GF-D8 (cell line): Measurements from ENCODE around the gene ASTN2.

Experiments used
- DNase-seq: peaks from one replicate; lab custom pipeline; 2025; lab: John Stamatoyannopoulos, UW

Gene ASTN2

DNA sequence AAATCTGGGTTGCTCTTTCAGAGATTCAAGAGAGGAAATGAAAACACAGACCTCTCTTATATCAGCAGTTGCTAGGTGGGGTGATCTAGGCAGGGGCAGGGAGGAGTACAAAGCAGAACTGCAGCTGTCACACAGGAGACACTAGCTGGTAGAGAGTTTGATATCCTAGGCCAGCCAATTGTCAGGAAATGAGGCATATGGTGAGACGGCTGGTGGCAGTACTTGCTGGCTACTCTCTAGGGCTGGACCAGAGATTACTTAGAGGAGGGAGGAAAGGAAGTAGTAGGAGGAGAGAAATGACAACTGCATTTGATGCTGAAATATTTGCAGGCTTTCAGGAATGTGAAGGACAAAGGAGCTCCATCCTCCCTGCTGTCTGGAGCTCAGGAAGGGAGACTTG lies 614.0 kb downstream of the ASTN2 start:
- DNase-seq: no peak

DNA sequence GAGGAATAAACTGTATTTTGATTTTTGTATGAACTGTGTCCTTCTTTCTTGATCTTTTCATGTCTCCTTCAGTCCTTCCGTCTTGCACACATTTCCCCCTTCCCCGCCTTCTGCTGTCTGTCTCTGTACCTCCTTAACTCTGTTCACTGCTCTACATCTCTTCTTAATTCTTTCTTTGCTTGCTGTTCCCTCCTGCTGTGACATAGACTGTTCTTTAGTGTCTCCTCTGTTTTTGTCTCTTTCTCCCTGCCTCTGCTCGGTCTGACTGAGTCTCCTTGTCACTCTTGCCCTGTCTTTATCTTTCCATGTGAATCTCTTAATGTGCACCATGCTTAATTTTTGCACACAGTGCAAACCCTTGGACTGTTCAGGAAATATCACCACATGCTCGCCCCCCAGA lies 614.8 kb downstream of the ASTN2 start:
- DNase-seq: no peak

DNA sequence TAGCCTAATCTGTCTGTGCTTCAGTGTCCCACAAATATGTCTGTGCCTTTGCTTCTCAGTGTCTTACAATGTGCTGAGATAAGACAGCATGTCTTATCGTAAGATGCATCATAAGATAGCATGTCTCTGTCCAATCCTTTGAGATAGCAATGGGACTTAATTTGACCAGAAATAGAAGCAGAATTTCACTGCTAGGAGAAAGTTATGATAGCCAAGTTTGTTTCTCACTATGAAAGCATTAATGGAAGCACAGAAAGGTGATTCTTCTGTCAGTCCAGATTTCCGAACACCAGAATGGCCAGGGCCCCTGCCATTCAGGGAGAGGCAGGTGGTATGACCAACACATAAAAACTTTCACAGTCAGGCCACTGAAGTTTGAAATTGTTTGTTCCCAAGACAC lies 616.3 kb downstream of the ASTN2 start:
- DNase-seq: no peak

DNA sequence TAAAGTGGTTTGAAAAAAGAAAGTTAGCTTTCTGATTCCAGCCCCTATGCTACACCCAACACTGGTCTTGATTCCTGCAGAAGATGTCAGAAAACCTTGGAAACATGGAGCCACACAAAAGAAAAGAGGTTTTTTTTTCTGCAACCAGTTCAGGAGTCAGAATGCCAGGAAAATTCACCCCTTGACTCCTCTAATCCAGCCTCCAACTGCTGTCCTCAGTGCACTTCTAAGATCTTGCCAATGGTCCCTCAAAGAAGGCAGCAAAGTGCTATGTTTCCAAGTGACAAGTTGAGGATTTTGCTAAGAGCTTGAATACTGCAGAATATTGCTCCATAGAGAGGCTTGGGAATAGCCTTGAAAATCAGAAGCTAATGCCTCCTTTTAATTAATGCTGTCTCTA lies 617.6 kb downstream of the ASTN2 start:
- DNase-seq: no peak

DNA sequence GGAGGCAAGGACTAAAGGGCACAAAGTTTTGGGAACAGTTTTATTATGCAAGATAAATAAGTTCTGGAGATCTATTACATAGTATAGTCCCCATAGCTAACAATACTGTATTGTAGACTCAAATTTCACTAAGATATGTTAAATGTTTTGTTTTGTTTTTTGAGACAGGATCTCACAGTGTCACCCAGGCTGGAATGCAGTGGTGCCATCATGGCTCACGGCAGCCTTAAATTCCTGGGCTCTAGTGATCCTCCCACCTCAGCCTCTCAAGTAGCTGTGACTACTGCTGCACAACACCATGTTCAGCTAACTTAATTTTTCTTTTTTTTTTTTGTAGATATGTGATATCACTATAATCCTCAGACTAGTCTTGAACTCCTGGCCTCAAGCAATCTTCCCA lies 618.2 kb downstream of the ASTN2 start:
- DNase-seq: no peak

DNA sequence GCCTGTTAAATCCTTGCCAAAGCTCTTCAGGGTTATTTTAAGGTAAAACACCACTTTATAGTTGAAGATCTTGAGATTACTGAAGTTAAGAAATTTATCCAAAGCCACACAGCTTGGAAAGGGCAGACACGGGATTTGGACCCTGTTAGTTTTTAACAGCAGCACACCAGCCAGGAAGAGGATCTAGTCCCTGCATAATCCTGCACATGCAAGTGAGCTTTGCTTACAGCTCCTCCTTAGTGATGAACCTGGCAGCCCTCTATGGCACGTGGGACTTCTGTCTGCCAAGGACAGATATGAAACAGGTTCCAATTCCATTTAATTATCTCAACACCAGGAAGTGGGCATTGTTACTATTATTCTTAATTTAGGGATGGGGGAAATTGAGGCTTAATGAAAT lies 619.0 kb downstream of the ASTN2 start:
- DNase-seq: no peak

DNA sequence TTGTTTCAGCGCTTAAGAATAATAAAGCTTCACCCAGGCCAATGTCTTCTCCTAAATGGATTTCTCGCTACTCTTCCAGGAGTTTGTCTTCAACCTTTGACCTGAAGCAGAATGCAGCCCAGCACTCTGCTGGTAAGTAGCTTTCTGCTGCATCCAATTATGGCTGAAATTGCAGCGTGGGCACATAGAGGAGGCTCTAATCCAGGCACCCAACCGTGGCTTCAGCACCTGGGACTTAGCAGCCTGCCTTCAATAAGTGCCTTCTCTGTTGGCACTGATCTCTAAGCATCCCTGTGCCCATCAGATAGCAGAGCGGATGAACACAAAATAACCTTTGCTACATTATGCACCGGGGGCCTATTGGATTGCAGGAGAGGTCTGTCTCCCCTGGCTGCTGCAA lies 622.6 kb downstream of the ASTN2 start:
- DNase-seq: no peak

DNA sequence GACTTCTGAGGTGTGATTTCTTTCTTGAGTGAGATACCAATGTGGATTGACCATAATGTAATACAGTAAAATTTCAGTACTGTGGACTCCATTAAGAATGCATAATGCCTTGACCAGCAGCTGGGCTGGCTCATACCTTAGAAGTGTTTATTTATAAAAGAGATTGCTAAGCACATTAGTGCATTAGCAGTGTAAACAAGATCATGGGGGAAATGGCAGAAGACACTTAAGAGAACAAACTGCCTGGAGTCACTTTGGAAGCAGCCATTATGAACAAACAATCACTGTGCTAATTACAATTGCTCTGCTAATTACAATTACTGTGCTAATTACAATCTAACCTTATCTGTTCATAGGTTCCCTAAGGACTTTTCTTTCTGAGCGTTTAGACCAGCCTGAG lies 623.5 kb downstream of the ASTN2 start:
- DNase-seq: no peak

DNA sequence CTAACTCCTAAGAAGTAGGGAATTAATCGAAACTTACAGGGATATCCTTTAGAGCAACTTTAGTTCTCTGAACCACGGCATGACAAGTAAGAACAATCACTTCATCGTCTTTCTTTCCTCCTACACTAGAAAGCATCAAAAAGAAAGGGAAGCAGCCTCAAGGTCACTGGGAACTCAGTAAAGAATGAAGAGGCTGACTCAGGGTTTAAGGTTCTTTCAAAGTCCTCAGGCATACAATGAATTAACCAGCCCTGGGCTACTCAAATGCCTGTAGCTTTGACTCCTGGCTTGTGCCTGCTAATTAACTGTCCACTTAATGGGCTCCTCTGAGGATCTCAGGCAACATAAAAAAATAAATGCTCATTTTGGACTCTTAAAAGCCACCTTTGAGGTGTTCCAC lies 625.8 kb downstream of the ASTN2 start:
- DNase-seq: no peak

DNA sequence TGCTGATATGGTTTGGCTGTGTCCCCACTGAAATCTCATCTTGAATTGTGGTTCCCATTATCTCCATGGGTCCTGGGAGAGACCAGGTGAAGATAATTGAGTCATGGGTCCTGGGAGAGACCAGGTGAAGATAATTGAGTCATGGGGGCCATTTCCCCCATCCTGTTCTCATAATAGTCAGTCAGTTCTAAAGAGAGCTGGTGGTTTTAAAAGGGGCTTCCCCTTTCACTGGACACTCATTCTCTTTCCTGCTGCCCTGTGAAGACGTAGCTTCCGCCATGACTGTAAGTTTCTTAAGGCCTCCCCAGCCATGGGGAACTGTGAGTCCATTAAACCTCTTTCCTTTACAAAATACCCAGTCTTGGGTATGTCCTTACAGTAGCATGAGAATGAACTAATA lies 628.1 kb downstream of the ASTN2 start:
- no peak for DNase-seq

DNA sequence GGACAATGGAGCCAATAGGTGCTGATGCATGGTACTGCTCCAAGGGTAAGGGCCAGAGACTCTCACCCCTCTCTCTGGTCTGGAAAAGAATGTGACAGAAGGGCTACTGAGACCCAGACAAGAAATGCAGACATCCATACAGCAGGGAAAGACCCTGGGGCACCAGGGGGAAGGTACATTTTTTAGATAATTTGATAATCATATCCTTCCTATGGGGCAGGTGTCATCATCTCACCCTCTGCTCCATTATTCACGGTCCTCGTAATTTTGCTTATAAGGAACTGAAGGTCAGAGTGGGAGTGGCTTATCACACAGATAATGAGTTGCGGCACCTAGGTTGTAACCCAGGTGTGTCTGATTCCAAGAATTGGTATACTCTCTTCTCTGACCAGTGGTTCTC lies 637.7 kb downstream of the ASTN2 start:
- no peak for DNase-seq

DNA sequence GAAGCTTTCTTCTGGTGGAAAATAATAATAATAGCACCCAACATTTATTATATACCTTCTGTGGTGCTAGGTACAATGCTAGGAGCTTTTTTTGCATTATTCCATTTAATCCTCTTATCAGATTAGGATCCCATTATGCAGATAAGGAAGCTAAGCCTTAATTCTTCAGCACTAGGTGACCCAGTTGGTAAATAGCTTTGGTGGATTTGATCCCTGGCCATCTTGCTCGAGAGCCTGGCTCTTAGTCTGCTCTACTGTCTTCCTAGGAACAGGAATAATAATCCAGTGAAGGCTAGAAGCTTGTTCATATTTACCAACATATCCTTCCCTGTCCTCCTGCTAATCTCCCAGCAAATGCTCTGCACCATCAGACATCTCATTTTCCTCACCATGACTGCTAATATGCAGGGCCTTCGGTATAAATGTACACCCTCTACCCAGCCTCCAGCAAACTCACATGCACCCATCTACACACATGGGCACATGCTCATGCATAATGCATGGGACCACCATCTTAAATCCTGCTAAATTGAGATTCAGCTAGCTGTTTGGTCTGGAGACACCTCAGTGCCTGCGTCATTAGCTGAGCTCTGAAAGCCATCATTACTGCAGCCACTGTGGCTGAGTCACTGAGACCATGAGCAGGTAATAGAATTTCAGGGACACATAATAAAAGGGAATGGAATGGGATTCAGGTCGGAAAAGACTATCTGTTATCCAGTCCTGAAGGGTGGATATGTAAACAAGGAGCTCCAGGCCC lies 640.3 kb downstream of the ASTN2 start:
- DNase-seq: no peak

DNA sequence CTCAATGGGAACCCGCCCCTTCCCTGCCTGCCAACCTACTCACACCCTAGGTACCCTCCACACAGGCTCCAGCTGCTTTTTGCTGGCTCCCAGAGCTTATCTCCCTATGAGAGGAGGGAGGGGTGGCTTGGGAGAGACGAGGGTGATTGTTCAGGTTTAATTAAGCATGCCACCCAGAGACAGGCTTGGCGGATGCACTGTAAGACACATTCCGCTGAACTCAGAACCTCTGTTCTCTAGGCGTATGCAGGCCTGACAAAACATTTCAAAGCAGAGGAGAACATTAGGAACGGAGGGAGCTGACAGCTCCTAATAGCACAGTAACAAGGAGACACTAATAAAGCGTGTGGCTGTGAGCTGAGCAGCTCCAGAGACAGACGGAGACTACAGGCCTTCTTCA lies 647.6 kb downstream of the ASTN2 start:
- DNase-seq: no peak

DNA sequence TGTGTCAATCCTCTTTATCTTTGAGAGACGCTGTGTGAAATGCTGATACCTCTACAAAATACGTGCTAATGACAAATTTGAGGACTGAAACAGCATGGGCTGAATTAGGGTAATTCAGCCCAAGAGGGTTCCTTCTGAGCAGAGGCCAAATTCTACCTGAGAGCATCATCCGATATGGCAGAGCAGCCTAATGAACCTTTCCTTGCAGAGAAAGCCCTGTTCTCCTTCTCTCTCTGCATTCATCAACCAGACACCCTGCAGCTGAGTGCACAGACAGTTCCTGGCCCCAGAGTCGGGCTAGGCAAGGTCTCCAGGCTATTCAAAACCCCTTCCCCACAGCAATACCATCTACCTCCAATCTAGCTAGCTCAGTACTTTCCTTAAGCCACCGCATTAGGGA lies 649.8 kb downstream of the ASTN2 start:
- no peak for DNase-seq

DNA sequence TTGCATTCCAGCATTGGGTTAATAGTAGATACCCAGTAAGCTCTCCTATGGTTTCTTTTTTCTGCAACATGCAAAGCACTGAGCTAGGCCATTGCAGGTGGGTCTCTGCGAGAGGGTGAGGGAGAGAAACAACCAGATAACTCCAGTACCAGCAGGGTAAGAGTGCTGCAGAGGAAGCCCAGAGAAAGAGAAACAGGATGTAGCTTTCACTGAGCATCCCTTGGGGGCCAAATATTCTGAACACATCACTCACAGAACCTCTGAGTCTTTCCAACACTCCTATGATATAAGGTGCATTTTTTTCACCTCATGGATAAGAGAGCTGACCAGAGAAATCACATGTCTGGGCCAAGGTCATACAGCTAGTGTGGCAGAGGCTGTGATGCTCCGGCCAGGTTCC lies 651.1 kb downstream of the ASTN2 start:
- no peak for DNase-seq

DNA sequence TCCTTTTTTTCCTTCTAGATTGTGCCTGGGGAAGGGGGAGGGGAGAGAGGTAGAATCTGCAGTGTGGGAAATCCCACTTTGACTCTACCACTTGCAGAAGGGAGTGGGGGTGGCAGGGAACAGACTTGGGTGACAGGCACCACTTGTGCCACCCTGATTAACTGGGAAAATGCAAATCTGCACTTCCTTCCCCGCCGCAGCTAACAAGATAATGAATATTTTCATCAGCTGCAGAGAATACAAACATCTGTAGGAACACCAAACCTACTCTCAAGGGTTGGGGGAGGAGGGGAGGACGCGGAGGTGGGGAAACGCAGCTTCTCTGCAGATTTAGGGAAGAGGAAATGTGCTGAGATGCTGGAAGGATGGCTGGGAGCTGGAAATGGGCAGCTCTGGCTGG lies 654.2 kb downstream of the ASTN2 start:
- no peak for DNase-seq

DNA sequence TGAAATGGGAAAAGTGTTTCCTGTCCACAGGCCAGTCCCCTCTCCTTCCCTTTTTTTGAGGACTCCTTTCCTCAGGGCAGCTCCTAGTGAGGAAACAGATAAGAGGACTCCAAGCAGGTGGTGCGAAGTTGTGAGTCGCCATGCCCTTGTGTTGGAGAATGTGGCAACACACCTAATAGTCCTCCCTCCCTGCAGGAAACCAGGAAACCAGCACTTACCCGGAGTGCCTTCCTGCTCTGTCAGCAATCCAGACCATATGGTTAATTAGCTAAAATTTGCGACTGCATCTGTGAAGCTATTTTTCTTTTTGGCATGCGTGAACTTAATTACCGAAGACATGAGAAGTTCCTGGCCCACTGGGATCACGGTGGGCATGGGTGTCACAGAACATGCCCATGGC lies 657.8 kb downstream of the ASTN2 start:
- no peak for DNase-seq

DNA sequence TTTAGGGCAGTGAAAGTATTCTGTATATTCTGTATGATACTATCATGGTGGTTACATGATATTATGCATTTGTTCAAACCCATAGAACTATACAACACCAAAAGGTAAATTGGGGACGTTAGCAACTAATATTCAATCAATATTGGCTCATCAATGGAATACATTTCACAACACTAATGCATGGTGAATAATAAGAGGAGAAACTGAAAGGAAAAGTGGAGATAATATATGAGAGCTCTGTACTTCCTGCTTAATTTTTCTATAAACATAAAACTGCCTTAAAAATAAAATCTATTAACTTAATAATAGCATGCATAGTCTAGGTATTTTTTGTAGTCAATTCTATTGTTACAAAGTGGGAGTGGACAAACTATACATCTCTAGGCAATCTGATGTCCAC lies 661.5 kb downstream of the ASTN2 start:
- DNase-seq: no peak

DNA sequence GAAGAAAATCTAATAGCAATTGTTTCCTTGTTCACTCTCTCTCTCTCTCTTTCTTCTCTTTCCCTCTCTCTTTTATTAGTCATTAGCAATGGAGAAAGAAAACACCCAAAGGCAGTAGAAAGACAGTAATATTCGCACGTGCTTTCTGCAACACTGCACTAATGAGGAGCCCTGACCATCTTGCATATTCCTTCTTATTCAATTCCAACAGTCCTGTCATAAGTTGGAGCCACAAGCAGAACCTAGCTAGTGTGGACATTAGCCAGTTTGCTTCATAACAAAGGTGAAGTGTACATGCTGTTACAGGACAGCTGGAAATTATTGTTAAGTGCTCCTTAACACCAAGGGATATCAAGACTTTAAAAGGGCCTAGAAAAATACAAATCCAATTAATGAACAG lies 664.3 kb downstream of the ASTN2 start:
- DNase-seq: no peak

DNA sequence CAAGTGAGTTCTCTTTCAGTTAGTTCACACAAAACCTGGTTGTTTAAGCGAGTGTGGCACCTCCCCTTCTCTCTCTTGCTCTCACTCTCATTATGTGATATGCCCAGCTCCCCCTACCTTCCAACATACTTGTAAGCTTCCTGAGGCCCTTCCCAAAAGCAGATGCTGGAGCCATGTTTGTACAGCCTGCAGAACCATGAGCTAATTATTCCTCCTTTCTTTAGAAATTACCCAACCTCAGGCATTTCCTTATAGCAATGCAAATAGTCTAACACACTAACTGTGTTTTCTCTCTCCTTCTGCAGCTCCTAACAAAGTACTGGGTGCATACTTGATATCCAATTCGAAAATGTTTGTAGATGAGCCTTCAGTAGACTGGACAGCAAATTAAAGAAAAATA lies 665.1 kb downstream of the ASTN2 start:
- DNase-seq: no peak

DNA sequence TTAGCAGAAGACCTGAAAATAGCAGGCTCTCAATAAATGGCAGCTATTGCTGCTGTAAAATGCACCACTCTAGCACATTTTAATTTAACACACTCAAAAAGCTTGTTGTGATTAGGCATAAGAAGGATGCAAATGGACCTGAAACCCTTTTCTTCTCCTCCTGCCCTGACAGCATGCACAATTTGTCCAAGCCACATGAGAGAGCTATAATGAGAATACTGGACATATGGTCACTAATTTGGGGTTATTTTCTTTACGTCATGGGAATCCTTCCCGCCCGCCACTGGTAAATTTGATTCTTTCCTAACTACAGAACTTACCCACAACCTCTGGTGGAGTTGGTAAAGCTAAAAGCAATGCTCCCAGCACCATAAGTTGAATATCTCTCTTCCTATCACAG lies 665.7 kb downstream of the ASTN2 start:
- DNase-seq: no peak

DNA sequence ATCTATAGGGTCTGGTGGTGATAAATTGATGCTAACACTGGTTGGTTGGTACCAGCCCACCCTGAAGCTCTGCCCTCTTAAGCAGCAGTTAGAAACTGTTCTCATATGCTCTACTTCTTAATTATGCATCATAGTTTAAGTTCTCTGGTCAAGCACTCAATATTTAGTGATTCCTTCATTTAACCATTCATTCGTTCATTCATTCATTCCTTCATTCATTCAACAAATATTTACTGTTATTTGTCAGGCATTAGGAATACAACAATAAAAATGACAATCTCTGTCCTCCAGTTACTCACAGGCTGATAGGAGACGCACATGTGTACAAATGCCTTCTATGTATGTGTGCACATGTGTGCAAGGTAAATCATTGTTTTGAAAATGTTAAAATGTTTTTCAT lies 673.1 kb downstream of the ASTN2 start:
- DNase-seq: no peak

DNA sequence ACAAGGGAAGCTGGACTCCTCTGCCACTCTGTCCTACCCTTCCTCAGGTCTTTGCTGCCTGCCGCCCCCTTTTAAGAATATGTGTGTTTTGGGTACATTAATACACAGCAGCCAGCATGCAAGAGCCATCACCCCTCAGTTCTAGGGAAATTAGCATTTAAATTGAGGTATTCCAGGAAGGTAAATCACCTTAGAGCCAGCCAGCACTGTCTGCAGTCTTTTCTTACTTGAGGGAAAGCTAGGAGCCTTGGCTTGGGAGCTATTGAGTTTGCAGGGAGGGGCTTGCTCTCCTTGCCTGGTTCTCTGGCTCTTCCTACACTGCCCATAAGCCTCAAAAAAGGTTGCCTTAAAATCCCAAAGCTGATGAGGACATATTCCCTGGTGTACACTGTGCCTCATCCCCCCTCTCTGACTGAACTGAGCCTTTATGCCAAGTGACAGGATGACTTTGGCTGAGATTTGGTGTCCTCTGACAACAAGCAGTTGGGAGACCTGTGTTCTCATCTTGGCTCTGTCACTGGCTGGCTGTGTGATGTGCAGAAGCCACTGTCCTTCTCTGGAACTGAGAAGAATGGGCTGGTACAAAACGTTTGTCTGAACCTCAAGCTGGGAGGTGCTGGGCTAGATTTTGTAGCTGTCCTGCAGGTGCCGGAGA lies 673.6 kb downstream of the ASTN2 start:
- DNase-seq: no peak

DNA sequence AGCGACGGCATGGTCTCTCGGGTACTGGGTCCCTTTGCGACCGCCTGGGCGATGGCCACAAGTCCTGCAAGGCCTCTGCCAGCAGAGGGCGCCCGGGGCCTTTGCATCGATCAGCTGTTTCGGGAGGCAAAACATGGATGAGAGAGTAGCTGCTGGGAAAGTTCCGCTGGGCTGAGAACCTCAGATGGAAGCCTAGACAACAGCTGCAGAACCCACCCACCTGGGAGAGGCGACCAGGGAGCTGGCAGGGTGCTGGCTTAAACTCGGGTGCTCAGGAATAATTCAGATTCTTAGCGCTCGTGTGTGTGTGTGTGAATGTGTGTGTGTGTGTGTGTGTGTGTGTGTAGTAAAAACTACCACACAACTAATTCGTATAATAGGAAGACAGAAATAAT lies 677.7 kb downstream of the ASTN2 start:
- peak; percentile 17 for DNase-seq
